BLaER1 treated with 17β-estradiol and CSF1 and Interleukin-3, amounts not matched to agents 10 nM and 100 nM (cell line): ENCODE data around the gene FIZ1.

Source experiments
- H3K27ac ChIP-seq, 11 experiments: shearing (Covaris generic); formaldehyde crosslinking; 2 replicates each; pipeline ENCODE4 v1.8.1; 2022
- H3K27me3 ChIP-seq, 11 experiments: shearing (Covaris generic); formaldehyde crosslinking; 2 replicates each; pipeline ENCODE4 v1.8.1; 2022
- H3K36me3 ChIP-seq, 11 experiments: shearing (Covaris generic); formaldehyde crosslinking; 2 replicates each; pipeline ENCODE4 v1.8.1; 2022
- H3K4me1 ChIP-seq, 10 experiments: shearing (Covaris generic); formaldehyde crosslinking; 2 replicates each; pipeline ENCODE4 v1.8.1; 2022
- H3K4me2 ChIP-seq, 11 experiments: shearing (Covaris generic); formaldehyde crosslinking; 2 replicates each; pipeline ENCODE4 v1.8.1; 2022
- H3K4me3 ChIP-seq, 10 experiments: shearing (Covaris generic); formaldehyde crosslinking; 2 replicates each; pipeline ENCODE4 v1.8.1; 2022
- H3K9ac ChIP-seq, 11 experiments: shearing (Covaris generic); formaldehyde crosslinking; 2 replicates each; pipeline ENCODE4 v1.8.1; 2022
- H3K9me3 ChIP-seq, 11 experiments: shearing (Covaris generic); formaldehyde crosslinking; replicated peaks in 1 of 11; 2 replicates each; pipeline ENCODE4 v1.8.1; 2022
- H4K20me1 ChIP-seq, 11 experiments: shearing (Covaris generic); formaldehyde crosslinking; 2 replicates each; pipeline ENCODE4 v1.8.1; 2022
- Cebpa-rat ChIP-seq, 11 experiments: shearing (Covaris generic); IDR thresholded peaks; 2 replicates each; pipeline ENCODE4 v1.8.1; 2022

The FIZ1 gene, protein sequence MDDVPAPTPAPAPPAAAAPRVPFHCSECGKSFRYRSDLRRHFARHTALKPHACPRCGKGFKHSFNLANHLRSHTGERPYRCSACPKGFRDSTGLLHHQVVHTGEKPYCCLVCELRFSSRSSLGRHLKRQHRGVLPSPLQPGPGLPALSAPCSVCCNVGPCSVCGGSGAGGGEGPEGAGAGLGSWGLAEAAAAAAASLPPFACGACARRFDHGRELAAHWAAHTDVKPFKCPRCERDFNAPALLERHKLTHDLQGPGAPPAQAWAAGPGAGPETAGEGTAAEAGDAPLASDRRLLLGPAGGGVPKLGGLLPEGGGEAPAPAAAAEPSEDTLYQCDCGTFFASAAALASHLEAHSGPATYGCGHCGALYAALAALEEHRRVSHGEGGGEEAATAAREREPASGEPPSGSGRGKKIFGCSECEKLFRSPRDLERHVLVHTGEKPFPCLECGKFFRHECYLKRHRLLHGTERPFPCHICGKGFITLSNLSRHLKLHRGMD

DNA sequence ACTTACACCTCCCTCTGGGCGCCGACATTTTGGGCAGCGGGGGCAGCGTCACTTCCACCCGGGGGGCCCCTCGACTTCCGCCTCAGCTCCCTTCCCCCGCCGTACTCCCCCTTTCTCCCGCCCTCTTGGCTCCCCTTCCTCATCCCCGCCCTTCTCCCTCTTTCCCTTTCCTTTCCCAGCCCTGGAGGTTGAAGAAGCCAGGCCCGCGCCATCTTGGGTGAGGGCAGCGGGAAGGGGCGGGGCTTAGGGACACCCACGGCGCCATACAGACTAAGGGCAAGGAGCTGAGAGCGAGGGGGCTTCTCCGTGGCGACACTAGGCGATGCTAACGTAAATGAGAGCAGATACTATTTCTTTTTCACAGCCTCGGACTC is at the start of gene FIZ1:
Gene FIZ1, minus strand, starts transcription at position 50 of the 374 bp plus-strand sequence. CDS start 1,652 bp downstream, outside the sequence.
- peaks cover 0 to 22% (median 14%) of the 10 kb centered on the region in 11 experiments; a peak in 17 of 22 replicates for H3K9me3 ChIP-seq
- no peak for TF ChIP-seq Cebpa-rat (IDR thresholded peaks at IDR 0.05)

DNA sequence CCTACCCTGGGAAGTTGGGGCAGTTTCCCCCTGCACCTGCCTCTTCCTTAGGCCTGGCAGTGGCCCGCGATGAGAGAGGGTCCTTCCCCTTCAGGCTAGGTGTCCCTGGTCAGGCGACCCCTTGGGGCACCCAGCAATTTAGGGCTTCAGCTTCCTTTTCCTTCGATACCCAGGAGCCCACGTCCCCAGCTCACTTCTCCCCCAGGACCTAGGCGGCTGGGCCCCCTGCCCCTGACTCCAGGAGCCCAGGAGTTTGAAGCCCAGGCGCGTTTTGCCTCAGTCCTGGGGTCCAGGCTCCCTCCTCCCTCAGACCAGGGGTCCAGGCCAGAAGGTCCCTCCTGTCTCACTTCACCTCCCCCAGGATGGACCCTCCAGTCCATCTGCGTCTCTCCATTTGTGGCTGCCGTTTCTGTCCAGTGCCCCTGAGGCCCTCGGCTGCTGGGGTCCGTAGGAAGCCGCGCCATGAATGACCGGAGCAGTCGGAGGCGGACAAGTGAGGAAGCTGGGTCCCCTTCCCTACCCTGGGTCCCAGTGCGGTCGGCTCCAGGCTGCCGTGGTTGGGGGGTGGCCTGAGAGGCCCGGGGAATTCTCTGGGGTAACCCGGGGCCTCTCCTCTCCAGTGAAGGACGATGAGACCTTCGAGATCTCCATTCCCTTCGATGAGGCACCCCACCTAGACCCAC is 49.4 kb upstream of the FIZ1 start:
- Histone ChIP-seq H3K4me1 (peaks cover 51 to 74% (median 60%) of the 10 kb centered on the region in 10 experiments), H3K9ac (peak overlapping the region; percentile 86 to 95 (median 88)), H3K9me3 (no peaks in the 10 kb centered on the region), H3K4me3 (peak overlapping the region; percentile 74 to 79 (median 76)), H4K20me1 (peaks cover 0 to 36% (median 23%) of the 10 kb centered on the region in 11 experiments; a peak in 16 of 22 replicates), H3K27ac (peak overlapping the region; percentile 85 to 93 (median 91); a peak in 21 of 22 replicates), H3K4me2 (peak overlapping the region; percentile 93 to 100 (median 98)), H3K27me3 (no peaks in the 10 kb centered on the region), H3K36me3 (peaks cover 19 to 60% (median 43%) of the 10 kb centered on the region in 11 experiments)
- no peak for TF ChIP-seq Cebpa-rat (IDR thresholded peaks at IDR 0.05)

More for the DNA sequence above, at the start of gene FIZ1:
- Histone ChIP-seq H3K27me3 (no peaks in the 10 kb centered on the region), H3K4me1 (peaks cover 26 to 48% (median 36%) of the 10 kb centered on the region in 10 experiments), H4K20me1 (peaks cover 0 to 8% (median 0%) of the 10 kb centered on the region in 11 experiments; a peak in 1 of 22 replicates), H3K27ac (peak within 1 kb of the TSS; percentile 95 to 99 (median 97)), H3K36me3 (peaks cover 36 to 54% (median 48%) of the 10 kb centered on the region in 11 experiments), H3K9ac (peak within 1 kb of the TSS; percentile 92 to 97 (median 94)), H3K4me2 (peak within 1 kb of the TSS; percentile 75 to 96 (median 87)), H3K4me3 (peak within 1 kb of the TSS; percentile 64 to 79 (median 70))

DNA sequence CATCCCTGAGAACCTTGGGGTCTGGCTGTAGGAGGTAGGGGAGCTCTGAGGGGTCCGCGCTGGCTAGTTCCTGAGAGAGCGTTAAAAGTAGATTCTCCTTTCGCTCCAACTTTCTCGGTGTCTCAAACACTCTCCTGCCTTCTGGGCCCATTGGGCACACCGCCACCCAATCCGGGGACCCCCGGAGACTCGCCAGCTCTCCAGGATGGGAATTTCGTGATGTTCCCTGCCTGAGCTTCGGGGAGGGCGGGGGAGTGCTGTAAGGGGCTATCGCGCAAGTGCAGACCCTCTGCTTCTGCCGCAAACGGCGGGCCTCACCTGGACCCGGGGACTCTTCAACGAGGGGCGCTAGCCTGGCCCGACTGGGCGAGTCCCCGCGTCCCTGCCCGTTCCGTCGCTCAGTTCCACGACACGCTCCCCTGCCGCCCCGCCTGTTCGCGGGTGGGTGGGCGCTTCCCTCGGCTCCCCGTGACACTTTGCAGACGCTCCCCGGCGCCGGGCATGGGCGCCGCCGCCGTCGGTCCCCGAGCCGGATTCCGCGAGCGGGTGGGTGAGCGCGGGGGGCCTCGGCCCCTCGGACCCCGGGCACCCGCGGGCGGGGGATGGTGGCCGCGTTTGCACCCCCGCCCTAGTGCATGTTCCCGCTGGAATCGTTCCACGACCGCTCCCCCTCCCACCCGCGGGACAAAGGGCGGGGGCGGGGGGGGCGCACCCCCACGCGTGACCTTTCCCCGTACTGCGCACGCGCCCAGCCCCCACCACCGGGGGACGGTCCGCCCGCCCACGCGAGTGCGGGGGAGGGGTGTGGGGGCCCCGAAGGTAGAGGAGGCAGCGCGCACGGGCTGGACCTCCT is 48.6 kb upstream of the FIZ1 start, which contains the start of gene CCDC106:
Gene CCDC106, plus strand, starts transcription at position 481 of the 853 bp plus-strand sequence. CDS start 835 bp downstream, outside the sequence.
- peak within 1 kb of the TSS; percentile 74 to 79 (median 76) for H3K4me3 ChIP-seq
- peaks cover 0 to 37% (median 23%) of the 10 kb centered on the region in 11 experiments; a peak in 16 of 22 replicates for H4K20me1 ChIP-seq
- H3K27ac ChIP-seq: peak within 1 kb of the TSS; percentile 85 to 93 (median 91)
- peaks cover 54 to 73% (median 62%) of the 10 kb centered on the region in 10 experiments for H3K4me1 ChIP-seq
- H3K9ac ChIP-seq: peak within 1 kb of the TSS; percentile 86 to 95 (median 88)
- TF ChIP-seq Cebpa-rat (IDR thresholded peaks at IDR 0.05): no peak
- H3K27me3 ChIP-seq: no peaks in the 10 kb centered on the region
- H3K9me3 ChIP-seq: no peaks in the 10 kb centered on the region
- H3K36me3 ChIP-seq: peaks cover 19 to 60% (median 43%) of the 10 kb centered on the region in 11 experiments
- H3K4me2 ChIP-seq: peak within 1 kb of the TSS; percentile 93 to 100 (median 98)

DNA sequence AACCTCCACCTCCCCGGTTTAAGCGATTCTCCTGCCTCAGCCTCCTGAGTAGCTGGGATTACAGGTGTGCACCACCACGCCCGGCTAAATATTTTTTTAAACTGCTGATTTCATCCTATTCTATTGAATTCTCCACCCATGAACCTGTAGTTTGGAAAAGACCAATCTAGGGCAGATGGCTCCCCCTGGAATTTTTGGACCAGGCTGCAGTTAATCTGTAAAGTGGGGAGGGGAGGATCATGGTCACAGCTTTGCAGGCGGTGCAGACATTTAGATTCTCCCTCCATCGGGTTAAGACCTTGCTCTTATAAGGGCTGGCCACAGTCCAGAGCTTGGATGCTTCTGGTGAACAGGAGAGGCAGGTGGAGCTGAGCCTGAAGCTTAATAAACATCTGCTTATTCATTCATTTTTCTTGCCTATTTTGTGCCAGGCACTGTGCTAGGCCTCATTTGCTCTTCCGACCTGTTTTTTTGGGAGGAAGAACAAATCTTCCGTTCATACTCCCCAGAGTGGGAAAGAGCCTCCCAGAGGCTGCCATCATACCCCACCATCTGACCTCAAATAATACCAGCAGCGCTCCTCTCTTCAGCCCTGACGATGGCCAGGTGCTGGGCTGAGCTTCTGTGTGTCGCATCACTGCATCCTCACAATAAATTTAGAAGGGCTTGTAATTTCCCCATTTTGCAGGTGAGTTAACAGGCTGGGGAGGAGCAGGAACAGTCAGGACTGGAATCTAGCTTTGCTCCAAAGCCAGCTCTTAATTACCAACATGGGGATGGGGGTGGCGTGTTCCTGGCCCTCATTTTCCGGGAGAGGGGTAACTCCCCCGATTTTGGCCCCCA is 47.8 kb upstream of the FIZ1 start:
- no peaks in the 10 kb centered on the region for H3K9me3 ChIP-seq
- H3K27ac ChIP-seq: peak overlapping the region; percentile 85 to 93 (median 91); a peak in 20 of 22 replicates
- peak overlapping the region; percentile 74 to 79 (median 76) for H3K4me3 ChIP-seq
- H3K36me3 ChIP-seq: peaks cover 19 to 52% (median 37%) of the 10 kb centered on the region in 11 experiments
- no peak for TF ChIP-seq Cebpa-rat (IDR thresholded peaks at IDR 0.05)
- H4K20me1 ChIP-seq: peaks cover 0 to 45% (median 23%) of the 10 kb centered on the region in 11 experiments; a peak in 16 of 22 replicates
- H3K27me3 ChIP-seq: no peaks in the 10 kb centered on the region
- peak overlapping the region; percentile 86 to 95 (median 88) for H3K9ac ChIP-seq
- peaks cover 61 to 75% (median 67%) of the 10 kb centered on the region in 10 experiments for H3K4me1 ChIP-seq
- H3K4me2 ChIP-seq: peak overlapping the region; percentile 93 to 100 (median 98)

DNA sequence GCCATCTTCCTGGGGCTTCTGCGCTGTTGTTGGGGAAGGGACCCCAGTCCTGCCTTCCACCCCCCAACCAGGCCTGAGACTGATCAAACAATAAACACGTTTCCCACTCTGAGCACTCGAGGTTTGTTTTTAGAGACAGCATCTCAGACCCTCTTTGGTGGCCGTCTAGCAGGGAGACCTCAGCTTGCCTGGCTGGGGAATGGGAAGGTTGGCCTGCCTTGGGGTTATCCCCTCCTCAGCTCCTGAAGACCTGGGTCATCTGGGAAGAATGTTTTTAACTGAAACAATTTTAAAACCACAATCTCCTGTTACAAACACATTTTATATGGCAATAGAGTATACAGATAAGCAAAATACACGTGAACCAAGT is 46.2 kb upstream of the FIZ1 start:
- peak overlapping the region; percentile 95 to 100 (median 99) for H3K4me2 ChIP-seq
- no peaks in the 10 kb centered on the region for H3K27me3 ChIP-seq
- peak overlapping the region in 3 of 11 experiments; percentile 84 to 88 (median 86); a peak in 3 of 22 replicates for H3K27ac ChIP-seq
- H3K9ac ChIP-seq: peak overlapping the region; percentile 83 to 97 (median 89); a peak in 20 of 22 replicates
- H3K4me3 ChIP-seq: peak overlapping the region; percentile 78 to 91 (median 87)
- peaks cover 0 to 46% (median 23%) of the 10 kb centered on the region in 11 experiments; a peak in 16 of 22 replicates for H4K20me1 ChIP-seq
- H3K36me3 ChIP-seq: peaks cover 19 to 36% (median 23%) of the 10 kb centered on the region in 11 experiments
- peaks cover 62 to 73% (median 67%) of the 10 kb centered on the region in 10 experiments for H3K4me1 ChIP-seq
- H3K9me3 ChIP-seq: no peaks in the 10 kb centered on the region
- no peak for TF ChIP-seq Cebpa-rat (IDR thresholded peaks at IDR 0.05)

DNA sequence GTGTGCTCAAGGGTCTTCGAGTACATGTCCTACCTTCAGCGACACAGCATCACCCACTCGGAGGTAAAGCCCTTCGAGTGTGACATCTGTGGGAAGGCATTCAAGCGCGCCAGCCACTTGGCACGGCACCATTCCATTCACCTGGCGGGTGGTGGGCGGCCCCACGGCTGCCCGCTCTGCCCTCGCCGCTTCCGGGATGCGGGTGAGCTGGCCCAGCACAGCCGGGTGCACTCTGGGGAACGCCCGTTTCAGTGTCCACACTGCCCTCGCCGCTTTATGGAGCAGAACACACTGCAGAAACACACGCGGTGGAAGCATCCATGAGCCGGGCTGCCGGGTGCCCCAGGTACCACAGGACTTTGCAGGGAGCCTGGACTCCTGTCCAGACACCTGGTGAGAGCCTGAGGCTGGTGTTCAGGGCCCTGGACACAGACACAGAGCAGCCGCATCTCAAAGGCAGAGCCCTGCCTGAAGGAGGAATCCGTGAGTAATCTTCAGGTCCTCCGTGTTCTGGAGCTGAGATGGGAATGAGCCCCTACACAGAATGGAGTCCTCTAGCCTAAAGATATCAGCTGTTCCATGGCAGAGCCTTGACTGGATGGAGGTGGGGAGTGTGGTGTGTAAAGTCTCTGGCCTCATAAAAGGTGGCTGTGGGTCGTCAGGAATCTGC is 45.7 kb upstream of the FIZ1 start:
- H3K4me1 ChIP-seq: peaks cover 62 to 73% (median 71%) of the 10 kb centered on the region in 10 experiments
- peak overlapping the region; percentile 78 to 91 (median 87) for H3K4me3 ChIP-seq
- peaks cover 0 to 46% (median 23%) of the 10 kb centered on the region in 11 experiments; a peak in 16 of 22 replicates for H4K20me1 ChIP-seq
- peak overlapping the region; percentile 83 to 97 (median 89) for H3K9ac ChIP-seq
- H3K36me3 ChIP-seq: peaks cover 15 to 32% (median 21%) of the 10 kb centered on the region in 11 experiments
- no peaks in the 10 kb centered on the region for H3K9me3 ChIP-seq
- TF ChIP-seq Cebpa-rat (IDR thresholded peaks at IDR 0.05): no peak
- H3K4me2 ChIP-seq: peak overlapping the region; percentile 95 to 100 (median 99)
- H3K27me3 ChIP-seq: no peaks in the 10 kb centered on the region
- H3K27ac ChIP-seq: peak overlapping the region in 9 of 11 experiments; percentile 59 to 92 (median 86); a peak in 13 of 22 replicates
